GM12801 (cell line): ENCODE data around the gene FBLN1.

Source experiments
- TF ChIP-seq, protein P1 (sequence below): IDR thresholded peaks from one replicate; pipeline ENCODE4 v1.5.1; 2011; ENCODE audit warnings: control low read depth; ENCODE audit not compliant: insufficient read length; ENCODE audit errors: extremely low read depth

Gene FBLN1

DNA sequence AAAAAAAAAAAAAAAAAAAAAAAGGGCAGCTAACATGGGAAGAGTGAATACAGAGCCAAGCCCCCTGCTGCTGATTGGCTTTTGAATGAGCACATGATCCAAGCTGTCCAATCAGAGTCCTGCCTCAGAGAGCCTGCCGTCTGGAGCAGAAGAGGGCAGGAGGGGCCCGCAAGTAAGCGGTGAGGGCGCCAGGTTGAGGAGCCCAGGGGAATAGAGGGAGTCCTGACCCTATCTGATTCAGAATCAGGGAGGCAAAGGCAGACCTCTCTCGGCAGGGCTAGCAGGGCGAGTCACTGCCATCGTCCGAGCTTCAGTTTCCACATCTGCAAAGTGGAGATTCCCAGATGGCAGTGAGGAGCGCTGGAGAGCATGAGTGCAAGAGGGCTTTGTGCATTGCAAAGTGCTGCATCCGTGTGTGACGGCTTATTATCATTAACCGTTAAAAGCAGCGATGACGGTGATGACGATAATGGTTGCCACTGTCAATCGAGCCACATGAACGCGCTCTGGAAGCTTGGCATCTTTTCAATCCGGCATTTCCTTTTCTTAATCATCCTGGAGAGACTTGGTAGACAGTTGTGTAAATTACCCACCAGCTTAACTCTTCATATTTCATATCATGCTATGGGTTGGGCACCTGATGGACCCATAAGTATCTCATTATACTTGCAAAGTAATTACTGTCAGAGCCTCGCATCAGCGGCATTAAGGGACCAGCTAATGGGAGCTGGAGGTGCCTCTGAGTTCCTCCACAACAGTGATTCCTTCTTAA lies 100.3 kb downstream of the FBLN1 start:
- TF ChIP-seq, protein P1, sequence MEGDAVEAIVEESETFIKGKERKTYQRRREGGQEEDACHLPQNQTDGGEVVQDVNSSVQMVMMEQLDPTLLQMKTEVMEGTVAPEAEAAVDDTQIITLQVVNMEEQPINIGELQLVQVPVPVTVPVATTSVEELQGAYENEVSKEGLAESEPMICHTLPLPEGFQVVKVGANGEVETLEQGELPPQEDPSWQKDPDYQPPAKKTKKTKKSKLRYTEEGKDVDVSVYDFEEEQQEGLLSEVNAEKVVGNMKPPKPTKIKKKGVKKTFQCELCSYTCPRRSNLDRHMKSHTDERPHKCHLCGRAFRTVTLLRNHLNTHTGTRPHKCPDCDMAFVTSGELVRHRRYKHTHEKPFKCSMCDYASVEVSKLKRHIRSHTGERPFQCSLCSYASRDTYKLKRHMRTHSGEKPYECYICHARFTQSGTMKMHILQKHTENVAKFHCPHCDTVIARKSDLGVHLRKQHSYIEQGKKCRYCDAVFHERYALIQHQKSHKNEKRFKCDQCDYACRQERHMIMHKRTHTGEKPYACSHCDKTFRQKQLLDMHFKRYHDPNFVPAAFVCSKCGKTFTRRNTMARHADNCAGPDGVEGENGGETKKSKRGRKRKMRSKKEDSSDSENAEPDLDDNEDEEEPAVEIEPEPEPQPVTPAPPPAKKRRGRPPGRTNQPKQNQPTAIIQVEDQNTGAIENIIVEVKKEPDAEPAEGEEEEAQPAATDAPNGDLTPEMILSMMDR, result no peak

DNA sequence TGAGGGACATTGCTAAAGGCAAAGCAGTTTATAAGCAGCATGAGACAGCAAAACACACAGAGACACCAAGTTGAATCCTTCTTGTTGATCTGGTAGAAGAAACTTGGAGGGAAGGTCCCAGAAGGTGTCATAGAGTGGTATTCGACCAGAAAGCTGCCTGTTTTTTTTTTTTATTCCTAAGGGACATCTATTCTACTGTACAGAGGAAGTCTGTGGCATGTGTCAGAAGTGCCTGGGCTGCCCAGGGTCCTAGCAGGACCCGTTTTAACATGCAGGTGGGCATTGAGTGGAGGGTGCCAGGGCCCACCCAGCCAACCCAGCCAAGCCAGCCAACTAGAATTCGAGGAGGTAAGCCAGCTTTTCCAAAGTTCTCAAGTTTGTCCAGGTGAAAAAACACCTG lies 100.9 kb downstream of the FBLN1 start:
- TF ChIP-seq, protein P1, result no peak

DNA sequence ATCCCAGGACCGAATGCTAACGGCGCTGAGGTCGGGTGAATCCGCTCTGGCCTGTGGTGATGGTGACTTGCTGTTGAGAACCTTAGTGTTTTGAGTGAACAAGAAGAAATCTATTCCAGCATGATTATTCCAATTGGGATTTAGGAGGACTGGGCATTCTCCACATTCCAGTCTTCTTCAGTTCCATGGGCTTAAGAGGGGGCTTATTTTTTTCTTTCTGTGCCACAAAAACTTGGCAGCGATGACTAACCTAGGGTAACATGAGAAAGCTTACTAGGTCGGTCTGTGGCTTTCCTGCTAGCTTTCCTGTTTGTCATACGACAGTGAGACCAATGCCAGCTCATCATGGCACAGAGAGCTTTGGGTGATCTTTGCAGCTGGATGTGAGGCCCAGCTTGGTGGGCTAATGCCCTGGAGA lies 106.1 kb downstream of the FBLN1 start:
- TF ChIP-seq, protein P1, result no peak

DNA sequence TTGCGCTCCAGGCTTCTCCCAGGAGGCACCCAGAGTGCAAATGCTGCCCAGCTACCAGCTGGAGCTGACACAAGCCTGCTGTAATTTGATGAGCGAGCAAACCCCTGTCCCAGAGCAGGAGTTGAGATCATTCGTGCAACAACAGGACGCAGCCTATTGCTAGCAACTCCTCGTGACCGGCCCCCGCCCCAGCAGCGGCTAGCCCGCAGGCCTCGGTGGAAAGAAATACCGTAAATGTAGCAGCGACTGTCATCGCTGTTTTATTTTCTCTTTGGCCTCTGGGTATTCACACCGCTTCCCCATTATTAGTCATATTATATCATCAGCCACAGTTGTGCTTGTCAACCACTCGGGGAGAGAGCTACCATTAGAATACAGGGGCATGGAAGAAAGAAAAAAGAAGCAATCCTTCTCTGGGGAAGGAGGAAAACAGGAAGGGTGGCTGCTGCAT lies 109.8 kb downstream of the FBLN1 start:
- TF ChIP-seq, protein P1, result no peak

DNA sequence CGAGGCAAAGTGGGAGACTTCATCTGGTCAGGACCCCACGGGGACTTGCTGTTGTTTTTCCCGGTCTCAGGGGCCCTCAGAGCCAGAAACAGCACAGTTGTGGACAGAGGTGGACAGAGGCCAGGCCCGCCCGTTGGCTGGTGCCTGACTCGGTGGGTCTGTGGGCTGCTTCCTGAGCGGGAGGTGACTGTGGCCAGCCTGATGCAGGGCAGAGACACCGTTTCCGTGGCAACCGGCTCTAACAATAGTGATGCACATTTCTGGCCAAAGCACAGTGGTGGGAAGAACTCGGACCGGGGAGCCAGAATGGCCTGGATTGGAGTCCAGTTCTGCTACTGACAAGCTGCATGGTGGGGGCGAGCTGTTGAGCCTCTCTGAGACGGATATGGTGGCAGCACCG lies 110.3 kb downstream of the FBLN1 start:
- TF ChIP-seq, protein P1, result no peak

DNA sequence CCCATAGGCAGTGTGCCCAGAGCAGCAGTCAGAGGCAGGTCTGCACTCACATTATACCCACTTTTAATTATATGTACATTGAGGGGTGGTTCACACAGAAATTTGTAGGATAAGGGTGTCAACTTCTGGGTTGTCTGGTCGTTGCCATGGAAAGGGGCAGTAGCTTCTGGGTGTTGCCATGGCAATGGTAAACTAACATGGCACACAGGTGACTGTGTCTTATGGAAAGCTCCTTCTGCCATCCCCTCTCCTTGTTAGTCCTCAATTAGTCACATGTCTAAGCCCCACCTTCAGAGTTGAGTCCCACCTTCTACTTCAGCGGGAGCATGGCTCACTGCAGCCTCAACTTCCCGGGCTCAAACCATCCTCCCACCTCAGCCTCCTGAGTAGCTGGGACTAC lies 112.7 kb downstream of the FBLN1 start:
- TF ChIP-seq, protein P1, result no peak

DNA sequence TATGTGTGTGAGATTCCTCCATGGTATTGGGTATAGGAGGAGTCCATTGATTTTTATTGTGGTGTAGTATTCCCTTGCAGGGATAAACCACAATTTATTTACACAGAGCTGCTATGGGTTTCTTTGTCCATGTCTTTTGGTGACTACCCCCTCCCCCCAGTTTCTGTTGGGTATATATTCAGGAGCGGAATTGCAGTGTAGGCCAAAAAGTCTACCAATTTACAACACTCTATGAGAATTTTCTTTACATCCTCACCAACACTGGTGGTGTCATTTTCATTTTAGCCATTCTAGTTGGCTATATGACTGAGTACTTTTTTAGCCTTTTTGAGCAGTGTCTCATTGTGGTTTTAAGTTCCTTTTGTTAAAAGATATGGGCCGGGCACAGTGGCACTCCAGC lies 113.7 kb downstream of the FBLN1 start:
- TF ChIP-seq, protein P1, result no peak
